ENCODE results near the gene FHIP1A. TPM values are rescaled to one million over a fixed set of nuclear protein-coding genes. Genes with fewer than 3 reads are reported as not detected.

FHIP1A gene
- total RNA-seq, 2 donors from 2014 or later: 31.5 to 33.4 TPM

GRCh38 chr4:151455212-151455611 is 46.2 kb downstream of the FHIP1A start:
- no peaks in the 10 kb centered on the region for H3K4me1 ChIP-seq
- H3K9ac ChIP-seq (ENCODE audit: low read depth in 2 of 2, low read length in 2 of 2): no peak overlapping the region
- no peaks in the 10 kb centered on the region for H3K9me3 ChIP-seq
- TF ChIP-seq, protein P1, sequence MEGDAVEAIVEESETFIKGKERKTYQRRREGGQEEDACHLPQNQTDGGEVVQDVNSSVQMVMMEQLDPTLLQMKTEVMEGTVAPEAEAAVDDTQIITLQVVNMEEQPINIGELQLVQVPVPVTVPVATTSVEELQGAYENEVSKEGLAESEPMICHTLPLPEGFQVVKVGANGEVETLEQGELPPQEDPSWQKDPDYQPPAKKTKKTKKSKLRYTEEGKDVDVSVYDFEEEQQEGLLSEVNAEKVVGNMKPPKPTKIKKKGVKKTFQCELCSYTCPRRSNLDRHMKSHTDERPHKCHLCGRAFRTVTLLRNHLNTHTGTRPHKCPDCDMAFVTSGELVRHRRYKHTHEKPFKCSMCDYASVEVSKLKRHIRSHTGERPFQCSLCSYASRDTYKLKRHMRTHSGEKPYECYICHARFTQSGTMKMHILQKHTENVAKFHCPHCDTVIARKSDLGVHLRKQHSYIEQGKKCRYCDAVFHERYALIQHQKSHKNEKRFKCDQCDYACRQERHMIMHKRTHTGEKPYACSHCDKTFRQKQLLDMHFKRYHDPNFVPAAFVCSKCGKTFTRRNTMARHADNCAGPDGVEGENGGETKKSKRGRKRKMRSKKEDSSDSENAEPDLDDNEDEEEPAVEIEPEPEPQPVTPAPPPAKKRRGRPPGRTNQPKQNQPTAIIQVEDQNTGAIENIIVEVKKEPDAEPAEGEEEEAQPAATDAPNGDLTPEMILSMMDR (IDR thresholded peaks at IDR 0.05): no peak
- no peak for DNase-seq
- no peak overlapping the region for H3K4me3 ChIP-seq
- no peak overlapping the region for H3K27ac ChIP-seq
- intact Hi-C loops (cut with DNase I): no loop called here
- H3K36me3 ChIP-seq: no peaks in the 10 kb centered on the region
- no peaks in the 10 kb centered on the region for H3K27me3 ChIP-seq

GRCh38 chr4:151458148-151458547 is 49.2 kb downstream of the FHIP1A start:
- H3K36me3 ChIP-seq: no peaks in the 10 kb centered on the region
- no peak overlapping the region for H3K9ac ChIP-seq (ENCODE audit: low read depth in 2 of 2, low read length in 2 of 2)
- no peak for DNase-seq
- intact Hi-C loops (cut with DNase I): no loop called here
- H3K27me3 ChIP-seq: no peaks in the 10 kb centered on the region
- TF ChIP-seq, protein P1 (IDR thresholded peaks at IDR 0.05): no peak
- H3K9me3 ChIP-seq: no peaks in the 10 kb centered on the region
- no peaks in the 10 kb centered on the region for H3K4me1 ChIP-seq
- no peak overlapping the region for H3K4me3 ChIP-seq
- H3K27ac ChIP-seq: no peak overlapping the region

Other genes with a start within 250 kb of the FHIP1A start
- gene PRSS48, start 132.0 kb upstream of the FHIP1A start, total RNA-seq: not detected
- gene SH3D19, start 83.6 kb upstream of the FHIP1A start, total RNA-seq: 100 to 1,000 TPM in 1 of 2 donors, 10 to 100 TPM in 1; 75.5 to 104 TPM